ENCODE results near the gene MDN1.

Gene MDN1

DNA sequence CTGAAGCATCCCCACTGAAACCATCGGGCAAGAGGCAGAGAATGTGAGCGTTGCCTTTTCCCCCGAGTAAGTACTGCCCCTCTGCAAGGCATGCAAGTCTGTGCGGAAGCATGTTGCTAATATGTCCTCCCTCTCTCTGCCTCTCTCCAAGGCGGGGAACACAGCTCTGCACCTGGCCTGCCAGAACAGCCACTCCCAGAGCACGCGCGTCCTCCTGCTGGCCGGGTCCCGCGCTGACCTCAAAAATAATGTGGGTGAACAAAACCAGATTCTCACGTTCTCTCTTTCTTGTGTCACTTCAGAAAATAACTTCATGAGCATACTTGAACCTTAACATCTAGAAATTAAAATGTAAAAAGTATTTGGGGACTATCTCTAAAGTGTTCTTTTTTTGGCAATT lies 207.5 kb downstream of the MDN1 start:
- in situ Hi-C loops (cut with MboI; ENCODE audit: low sequenced_read_pairs), result loop anchor here (10.0 to 25.0 kb wide), 2 partner anchors 237 to 625 kb away; no protein-coding TSS in a partner anchor

DNA sequence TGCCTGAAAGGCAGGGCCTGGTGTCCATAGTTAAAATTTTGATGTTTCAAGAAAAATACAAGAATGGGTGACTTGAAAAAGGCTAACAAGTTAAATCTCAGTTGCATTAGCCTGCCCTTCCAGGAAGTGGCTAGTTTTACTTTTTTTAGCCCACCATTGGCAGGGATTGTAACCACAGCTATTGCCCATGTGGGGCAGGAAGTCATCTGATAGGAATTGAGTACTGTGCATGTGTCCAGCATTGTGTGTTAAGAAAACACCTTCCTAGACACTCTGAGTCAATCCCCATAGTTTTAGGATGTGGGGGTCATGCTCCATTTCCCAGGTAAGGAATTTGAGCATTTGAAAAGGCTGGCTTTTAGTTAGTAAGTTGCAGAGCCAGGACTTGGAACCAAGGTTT lies 207.9 kb downstream of the MDN1 start:
- in situ Hi-C loops (cut with MboI; ENCODE audit: low sequenced_read_pairs), result loop anchor here (10.0 to 25.0 kb wide), 2 partner anchors 237 to 624 kb away; no protein-coding TSS in a partner anchor

DNA sequence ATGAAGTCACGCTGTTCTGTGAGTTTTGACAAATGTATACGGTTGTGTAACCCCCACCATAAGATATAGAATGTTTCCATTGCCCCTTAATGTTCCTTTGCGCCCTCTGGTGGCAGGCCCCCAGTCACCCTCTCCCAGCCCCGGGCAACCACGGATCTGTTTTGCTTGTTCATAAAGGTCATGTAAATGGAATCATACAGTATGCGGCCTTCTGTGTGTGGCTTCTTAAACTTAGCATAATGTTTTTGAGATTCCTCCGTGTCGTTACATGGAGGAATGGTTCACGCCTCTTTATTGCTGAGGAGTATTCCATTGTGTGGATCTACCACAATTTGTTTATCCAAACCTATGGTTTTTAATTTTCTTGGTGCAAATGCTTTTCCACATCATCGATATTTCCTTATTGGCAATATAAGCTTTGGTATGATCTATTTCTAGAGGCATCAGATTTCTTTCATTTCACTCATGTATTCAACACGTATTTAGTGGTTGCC lies 209.4 kb downstream of the MDN1 start:
- in situ Hi-C loops (cut with MboI; ENCODE audit: low sequenced_read_pairs), result loop anchor here (10.0 to 25.0 kb wide), 2 partner anchors 235 to 623 kb away; no protein-coding TSS in a partner anchor

DNA sequence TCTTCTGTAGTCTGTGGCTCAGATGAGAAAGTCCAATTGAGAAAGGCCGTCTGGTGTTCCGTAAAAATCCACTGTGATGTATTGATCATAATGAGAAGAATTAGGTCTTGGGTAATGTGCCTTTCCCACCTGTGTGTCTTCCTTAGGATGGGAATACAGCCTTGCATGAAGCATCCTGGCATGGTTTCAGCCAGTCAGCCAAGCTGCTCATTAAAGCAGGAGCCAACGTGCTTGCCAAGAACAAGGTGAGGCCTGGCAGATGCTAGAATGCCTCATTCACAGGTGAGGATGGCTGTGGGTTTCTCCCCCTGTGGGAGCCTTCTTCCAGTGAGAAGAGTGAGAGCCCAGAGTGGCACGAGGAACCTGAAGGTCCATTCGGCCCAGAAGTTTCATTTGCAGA lies 213.7 kb downstream of the MDN1 start:
- in situ Hi-C loops (cut with MboI; ENCODE audit: low sequenced_read_pairs), result loop anchor here (25.0 kb wide), 1 partner anchor 619 kb away; no protein-coding TSS in a partner anchor

DNA sequence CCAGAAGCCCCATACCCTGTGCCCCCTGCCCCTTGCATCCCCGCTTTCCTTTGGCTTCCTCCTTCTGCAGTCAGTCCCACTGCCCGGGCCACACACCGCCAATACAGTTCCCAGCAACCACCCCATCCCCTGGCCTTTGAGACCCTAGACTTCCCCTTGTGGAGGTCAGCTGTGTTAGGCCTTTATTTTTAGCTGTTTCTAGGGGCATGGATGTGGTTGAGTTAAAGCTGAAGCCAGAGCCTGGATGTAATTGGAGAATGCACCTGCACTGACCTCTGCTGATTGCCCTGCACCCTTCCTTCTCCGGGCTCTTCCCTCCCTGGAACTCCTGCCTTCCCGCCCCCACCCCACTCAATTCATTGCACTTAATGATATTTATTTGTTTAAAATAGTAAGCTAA lies 214.9 kb downstream of the MDN1 start:
- in situ Hi-C loops (cut with MboI; ENCODE audit: low sequenced_read_pairs), result loop anchor here (25.0 kb wide), 1 partner anchor 617 kb away; no protein-coding TSS in a partner anchor

DNA sequence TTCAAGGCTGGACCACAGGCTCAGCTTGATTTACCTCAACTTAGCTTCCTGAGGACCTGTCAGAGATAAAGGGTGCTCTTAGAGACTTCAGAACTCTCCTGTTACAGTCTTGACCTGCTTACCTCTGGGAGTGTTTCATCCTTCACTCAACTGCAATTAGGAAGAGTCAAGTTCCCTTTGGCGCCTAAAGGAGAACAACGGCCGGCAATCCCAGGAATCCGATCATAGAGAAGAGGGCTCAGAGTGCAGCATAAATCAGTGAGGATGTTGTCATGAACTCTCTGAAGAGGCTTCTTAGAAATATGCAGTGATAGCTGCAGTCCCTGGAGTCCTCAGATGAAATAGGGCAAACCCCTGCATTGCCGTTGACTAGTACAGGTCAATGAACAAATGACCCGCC lies 217.4 kb downstream of the MDN1 start:
- in situ Hi-C loops (cut with MboI; ENCODE audit: low sequenced_read_pairs), result loop anchor here (25.0 kb wide), 1 partner anchor 615 kb away; no protein-coding TSS in a partner anchor

DNA sequence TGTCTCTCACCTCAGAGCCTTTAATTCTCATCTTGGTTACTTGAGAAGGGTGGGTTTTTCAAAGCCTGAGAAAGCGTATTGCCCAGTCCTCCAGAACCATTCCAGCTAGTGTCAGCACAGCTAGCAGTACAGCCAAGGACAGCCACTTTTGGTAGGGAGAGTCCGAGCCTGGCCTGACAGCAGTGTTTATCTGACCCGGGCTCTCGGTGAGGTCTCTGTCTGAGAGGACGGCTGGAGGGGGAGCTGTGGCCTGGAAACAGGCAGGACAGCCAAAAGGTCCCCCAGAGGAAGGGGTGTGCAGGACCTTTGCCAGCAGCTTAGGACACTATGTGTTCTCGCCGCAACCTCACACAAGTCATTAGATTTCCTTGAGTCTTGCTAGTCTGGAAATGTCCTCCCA lies 219.9 kb downstream of the MDN1 start:
- in situ Hi-C loops (cut with MboI; ENCODE audit: low sequenced_read_pairs), result loop anchor here (25.0 kb wide), 1 partner anchor 612 kb away; no protein-coding TSS in a partner anchor

DNA sequence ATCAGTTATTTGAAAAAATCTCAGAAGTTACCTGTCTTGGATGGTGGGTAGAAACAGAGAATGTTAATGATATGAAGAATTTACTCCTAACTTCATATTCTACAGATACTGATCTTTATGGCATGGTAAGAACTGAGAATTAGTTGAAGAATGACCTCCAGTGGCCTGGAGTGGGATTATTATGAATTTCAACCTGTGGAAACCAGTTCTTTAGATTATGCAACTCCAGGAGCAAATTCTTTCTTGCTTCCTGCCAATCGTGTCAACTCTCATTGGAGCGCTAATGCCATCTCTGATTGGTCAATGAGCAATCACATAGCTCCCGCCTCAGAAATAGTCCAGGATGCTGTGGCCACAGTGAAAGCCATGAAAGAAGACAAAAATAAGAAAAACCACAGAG lies 221.6 kb downstream of the MDN1 start:
- in situ Hi-C loops (cut with MboI; ENCODE audit: low sequenced_read_pairs), result no loop called here

DNA sequence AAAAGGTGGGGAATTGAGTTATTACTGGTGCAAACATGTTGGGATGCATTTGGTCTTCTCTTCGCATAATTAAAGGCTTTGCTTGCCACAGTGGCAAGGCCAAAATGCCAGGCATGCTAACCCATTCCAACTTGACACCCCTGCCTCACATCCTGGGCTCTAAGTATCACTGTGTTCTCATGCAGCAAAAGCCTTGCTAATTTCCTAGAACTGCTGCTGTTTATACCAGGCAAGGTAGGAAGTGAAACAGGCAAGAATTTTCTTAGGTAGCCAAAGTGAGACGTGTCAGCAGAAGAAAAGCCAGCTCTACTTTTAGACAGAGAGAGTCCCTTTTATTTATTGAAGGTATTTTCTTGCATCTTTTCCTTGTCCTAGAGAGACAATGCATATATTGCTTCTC lies 222.2 kb downstream of the MDN1 start:
- in situ Hi-C loops (cut with MboI; ENCODE audit: low sequenced_read_pairs), result no loop called here

DNA sequence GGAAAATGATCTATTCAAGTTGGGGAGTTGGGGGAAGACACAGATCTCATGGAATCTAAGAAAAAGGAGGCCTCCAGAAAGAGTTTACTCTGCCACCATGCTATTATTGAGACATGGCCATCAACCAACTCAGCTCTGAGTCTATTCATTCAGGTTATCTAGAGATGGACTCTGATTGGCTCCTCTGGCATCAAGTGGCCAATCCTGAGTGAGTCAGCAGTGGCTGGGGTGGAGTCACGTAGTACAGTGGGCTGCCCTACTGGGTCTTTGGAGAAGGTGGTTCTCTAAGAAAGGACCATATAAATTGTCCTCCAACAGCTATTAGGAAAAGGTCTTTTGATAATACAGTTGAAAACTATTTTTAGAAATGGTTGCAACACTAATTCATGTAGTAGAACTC lies 223.1 kb downstream of the MDN1 start:
- in situ Hi-C loops (cut with MboI; ENCODE audit: low sequenced_read_pairs), result no loop called here

DNA sequence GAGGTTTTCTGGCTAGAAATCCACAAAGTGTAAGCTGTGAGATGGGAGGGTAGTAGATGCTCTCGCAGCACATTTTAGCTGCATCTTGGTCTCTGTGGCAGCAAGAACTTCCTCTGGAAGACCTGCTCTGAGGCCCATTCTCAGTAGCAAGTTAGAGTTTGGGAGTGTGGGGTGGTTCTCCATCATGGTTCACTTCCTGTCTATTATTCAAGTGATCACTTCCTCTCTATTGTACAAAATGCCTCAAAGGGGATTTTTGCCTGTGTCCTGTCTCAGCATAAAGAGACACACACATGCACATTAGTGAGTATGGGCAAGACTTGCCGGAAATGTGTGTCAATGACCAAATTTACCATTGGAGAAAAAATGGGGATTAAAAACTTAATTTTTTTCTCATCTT lies 223.5 kb downstream of the MDN1 start:
- in situ Hi-C loops (cut with MboI; ENCODE audit: low sequenced_read_pairs), result no loop called here
